Measurements from ENCODE around the gene DTNA. TPM values are rescaled to one million over a fixed set of nuclear protein-coding genes. Genes with fewer than 3 reads are reported as not detected.

Gene DTNA
- total RNA-seq, 1 experiment from 2014 or later: 0.77 TPM

- H3K4me3 ChIP-seq (ENCODE audit: low read depth in 2 of 2, low read length in 2 of 2): no peak overlapping the region
- H3K27ac ChIP-seq (ENCODE audit: low read length): no peak overlapping the region
- POLR2A ChIA-PET: no interaction called here
- CTCF ChIA-PET: no interaction called here
- in situ Hi-C loops (cut with HindIII; ENCODE audit: low pct_unique_long_range_greater_than_20kb, low sequenced_read_pairs): no loop called here
- H3K9me3 ChIP-seq (ENCODE audit: control insufficient read depth, insufficient read depth, low read depth, low read length): no peaks in the 10 kb centered on the region
- intact Hi-C loops (cut with micrococcal nuclease; ENCODE audit: unreplicated experiment): no loop called here
- no TSS peak for BruUV-seq (replicated peaks)
- H3K36me3 ChIP-seq (ENCODE audit: control insufficient read depth, insufficient read depth, low read length): no peaks in the 10 kb centered on the region
- ATAC-seq: no peak
- no peaks in the 10 kb centered on the region for H3K4me1 ChIP-seq (ENCODE audit: control insufficient read depth, insufficient read depth, low read length)
- TF ChIP-seq CTCF (IDR thresholded peaks at IDR 0.05) (no peak), TCF7L2 (IDR thresholded peaks at IDR 0.05; ENCODE audit: low read depth, low read length) (no peak), SIN3A (IDR thresholded peaks at IDR 0.05; ENCODE audit: borderline replicate concordance, insufficient read depth, low read depth, low read length) (no peak), POLR2AphosphoS5 (IDR thresholded peaks at IDR 0.05; ENCODE audit: low read depth, low read length) (no peak), REST (IDR thresholded peaks at IDR 0.05; ENCODE audit: insufficient read depth in 1 of 2, low read depth in 2 of 2, low read length in 1 of 2) (no peak)
- H3K27me3 ChIP-seq (ENCODE audit: control insufficient read depth, insufficient read depth, low read length): 0 out of 2 replicates have a peak, but pooled peaks cover 2% of the 10 kb centered on the region
- DNase-seq (ENCODE audit: low read depth, low spot score): no peak
Observed at GRCh38 chr18:34862561-34862960, 152.5 kb downstream of the DTNA start.

GRCh38 chr18:34863702-34864101 is 153.6 kb downstream of the DTNA start:
- no peaks in the 10 kb centered on the region for H3K27me3 ChIP-seq (ENCODE audit: control insufficient read depth, insufficient read depth, low read length)
- in situ Hi-C loops (cut with HindIII; ENCODE audit: low pct_unique_long_range_greater_than_20kb, low sequenced_read_pairs): no loop called here
- no TSS peak for BruUV-seq (replicated peaks)
- no peak overlapping the region for H3K4me3 ChIP-seq (ENCODE audit: low read depth in 2 of 2, low read length in 2 of 2)
- no peaks in the 10 kb centered on the region for H3K9me3 ChIP-seq (ENCODE audit: control insufficient read depth, insufficient read depth, low read depth, low read length)
- no peak overlapping the region for H3K27ac ChIP-seq (ENCODE audit: low read length)
- ChIA-PET POLR2A (no interaction called here), CTCF (interaction anchor here (0.6 to 0.7 kb wide), 2 partner anchors 17 to 112 kb away, joined by 3 to 6 read pairs; no protein-coding TSS in a partner anchor)
- intact Hi-C loops (cut with micrococcal nuclease; ENCODE audit: unreplicated experiment): no loop called here
- no peak for DNase-seq (ENCODE audit: low read depth, low spot score)
- no peaks in the 10 kb centered on the region for H3K36me3 ChIP-seq (ENCODE audit: control insufficient read depth, insufficient read depth, low read length)
- TF ChIP-seq CTCF (IDR thresholded peaks at IDR 0.05): no peak
- TF ChIP-seq SIN3A (IDR thresholded peaks at IDR 0.05; ENCODE audit: borderline replicate concordance, insufficient read depth, low read depth, low read length): no peak
- no peak for TF ChIP-seq REST (IDR thresholded peaks at IDR 0.05; ENCODE audit: insufficient read depth in 1 of 2, low read depth in 2 of 2, low read length in 1 of 2)
- no peak for TF ChIP-seq TCF7L2 (IDR thresholded peaks at IDR 0.05; ENCODE audit: low read depth, low read length)
- no peak for TF ChIP-seq POLR2AphosphoS5 (IDR thresholded peaks at IDR 0.05; ENCODE audit: low read depth, low read length)
- no peaks in the 10 kb centered on the region for H3K4me1 ChIP-seq (ENCODE audit: control insufficient read depth, insufficient read depth, low read length)
- ATAC-seq: no peak

Data from Panc1 (cell line).